H1 (cell line): ENCODE data around the gene SLC25A12. TPM values are rescaled to one million over a fixed set of nuclear protein-coding genes. Genes with fewer than 3 reads are reported as not detected.

Experiments
- CTCF ChIA-PET: fragments of 300-600 bp; sonication (Branson Sonifier 250); formaldehyde crosslinking; loops from one replicate; lab custom pipeline; 2021; ENCODE audit not compliant: partially characterized antibody; lab: Charles Lee
- POLR2A ChIA-PET: fragments of 300-600 bp; sonication (Branson Sonifier 250); formaldehyde crosslinking; loops from one replicate; lab custom pipeline; 2021; ENCODE audit warnings: inconsistent platforms; ENCODE audit not compliant: partially characterized antibody; lab: Charles Lee
- DNase-seq, 2 experiments: peaks; one replicate each; pipeline versions ENCODE4 v3.0.0 to v3.0.0-alpha.2; 2010 to 2022; ENCODE audit warnings: low spot score in 2 of 2, low read depth in 1 of 2, mixed read lengths in 1 of 2
- FAIRE-seq: peaks from 2 replicates; lab custom pipeline; 2011; peaks lifted over from hg19 to GRCh38; lab: Jason Lieb, UNC
- H2AFZ ChIP-seq: 2 replicates; pipeline ENCODE4 v1.8.1; 2012; ENCODE audit warnings: low read length, inconsistent platforms
- H2AK5ac ChIP-seq: 2 replicates; pipeline ENCODE4 v1.6.1; 2013; ENCODE audit warnings: low read depth, low read length
- H2BK120ac ChIP-seq: replicated peaks from 2 replicates; pipeline ENCODE3; 2013; ENCODE audit warnings: low read depth, low read length, inconsistent platforms
- H2BK12ac ChIP-seq: 2 replicates; pipeline ENCODE4 v1.6.1; 2013; ENCODE audit warnings: low read depth, low read length
- H2BK15ac ChIP-seq: 2 replicates; pipeline ENCODE4 v1.6.1; 2013; ENCODE audit warnings: low read length
- H2BK20ac ChIP-seq: 2 replicates; pipeline ENCODE4 v1.6.1; 2013; ENCODE audit warnings: low read length
- H2BK5ac ChIP-seq: 2 replicates; pipeline ENCODE4 v1.6.1; 2013; ENCODE audit warnings: low read depth, low read length
- H3K14ac ChIP-seq: 2 replicates; pipeline ENCODE4 v1.6.1; 2013; ENCODE audit warnings: inconsistent platforms; ENCODE audit not compliant: insufficient read length
- H3K18ac ChIP-seq: 2 replicates; pipeline ENCODE4 v1.6.1; 2013; ENCODE audit warnings: low read length; ENCODE audit errors: extremely low read depth
- H3K23ac ChIP-seq: 2 replicates; pipeline ENCODE4 v1.6.1; 2013; ENCODE audit warnings: inconsistent platforms; ENCODE audit not compliant: insufficient read length
- H3K23me2 ChIP-seq: 2 replicates; pipeline ENCODE4 v1.6.1; 2013; ENCODE audit warnings: low read depth, low read length
- H3K27ac ChIP-seq: 2 replicates; pipeline ENCODE4 v1.6.1; 2011; ENCODE audit warnings: low read depth, low read length, inconsistent platforms
- H3K27me3 ChIP-seq, 4 experiments: replicated peaks in 1 of 4; 1 replicate in 1 of 4; 2 replicates in 3 of 4; pipeline versions ENCODE4 v1.6.1 to v1.8.1; 2011 to 2013; ENCODE audit warnings: low read length in 3 of 4, mild to moderate bottlenecking in 3 of 4, inconsistent platforms in 2 of 4, mixed read lengths in 2 of 4, moderate library complexity in 1 of 4; ENCODE audit not compliant: control insufficient read depth in 3 of 4, insufficient read depth in 3 of 4; ENCODE audit errors: extremely low read depth in 1 of 4
- H3K36me3 ChIP-seq, 4 experiments: 2 replicates each; pipeline versions ENCODE4 v1.6.1 to v1.8.1; 2011 to 2013; ENCODE audit warnings: mild to moderate bottlenecking in 4 of 4, low read length in 3 of 4, moderate library complexity in 2 of 4, control low read depth in 1 of 4, inconsistent platforms in 1 of 4; ENCODE audit not compliant: insufficient read depth in 4 of 4, control insufficient read depth in 2 of 4
- H3K4ac ChIP-seq: replicated peaks from 2 replicates; pipeline ENCODE3; 2013; ENCODE audit warnings: low read length, low read depth, mixed read lengths, inconsistent platforms; ENCODE audit not compliant: insufficient read length
- H3K4me1 ChIP-seq, 4 experiments: replicated peaks in 1 of 4; 1 replicate in 1 of 4; 2 replicates in 3 of 4; pipeline versions ENCODE4 v1.6.1 to v1.8.1; 2011 to 2013; ENCODE audit warnings: low read length in 3 of 4, inconsistent platforms in 2 of 4, mixed read lengths in 1 of 4; ENCODE audit not compliant: insufficient read depth in 4 of 4, control insufficient read depth in 3 of 4
- H3K4me2 ChIP-seq, 2 experiments: 2 replicates each; pipeline versions ENCODE4 v1.6.1 to v1.8.1; 2011 to 2013; ENCODE audit warnings: low read depth in 2 of 2, low read length in 2 of 2, control low read depth in 1 of 2, inconsistent platforms in 1 of 2, mild to moderate bottlenecking in 1 of 2; ENCODE audit not compliant: insufficient read depth in 1 of 2
- H3K4me3 ChIP-seq, 4 experiments: fragments of 200-600, 300-600 bp in 1 of 4; sonication (generic), shearing (Covaris generic), sonication (Bioruptor Twin) in 1 of 4; 2 replicates each; pipeline versions ENCODE4 v1.5.1 to v1.8.1; 2011 to 2016; ENCODE audit warnings: low read length in 4 of 4, low read depth in 3 of 4, control low read depth in 2 of 4, inconsistent platforms in 2 of 4, mild to moderate bottlenecking in 2 of 4, mixed read lengths in 1 of 4, moderate library complexity in 1 of 4; ENCODE audit not compliant: insufficient read depth in 2 of 4; ENCODE audit errors: extremely low read depth in 1 of 4
- H3K56ac ChIP-seq: replicated peaks from 2 replicates; pipeline ENCODE3; 2013; ENCODE audit warnings: low read depth, mild to moderate bottlenecking, mixed read lengths, low read length, inconsistent platforms; ENCODE audit not compliant: insufficient read length
- H3K79me1 ChIP-seq: 2 replicates; pipeline ENCODE4 v1.6.1; 2013; ENCODE audit warnings: low read depth, low read length, control low read depth
- H3K79me2 ChIP-seq, 2 experiments: 2 replicates each; pipeline versions ENCODE4 v1.6.1 to v1.8.1; 2012 to 2013; ENCODE audit warnings: low read length in 2 of 2, mild to moderate bottlenecking in 2 of 2, inconsistent platforms in 1 of 2; ENCODE audit not compliant: insufficient read depth in 2 of 2, control insufficient read depth in 1 of 2
- H3K9ac ChIP-seq, 4 experiments: replicated peaks in 1 of 4; 1 replicate in 1 of 4; 2 replicates in 3 of 4; pipeline versions ENCODE4 v1.6.1 to v1.8.1; 2011 to 2013; ENCODE audit warnings: low read depth in 3 of 4, low read length in 3 of 4, control low read depth in 2 of 4, mild to moderate bottlenecking in 2 of 4, moderate library complexity in 2 of 4, inconsistent platforms in 1 of 4; ENCODE audit errors: extremely low read depth in 1 of 4
- H3K9me3 ChIP-seq, 2 experiments: 2 replicates each; pipeline versions ENCODE4 v1.6.1 to v1.8.1; 2012 to 2013; ENCODE audit warnings: mild to moderate bottlenecking in 2 of 2, moderate library complexity in 2 of 2, control low read depth in 1 of 2, inconsistent platforms in 1 of 2, low read depth in 1 of 2, low read length in 1 of 2, mixed read lengths in 1 of 2; ENCODE audit not compliant: insufficient read depth in 2 of 2
- H4K20me1 ChIP-seq, 2 experiments: replicated peaks in 1 of 2; 2 replicates each; pipeline versions ENCODE3 to v1.8.1; 2011 to 2013; ENCODE audit warnings: inconsistent platforms in 2 of 2, low read length in 2 of 2, mild to moderate bottlenecking in 1 of 2; ENCODE audit not compliant: insufficient read depth in 2 of 2, control insufficient read depth in 1 of 2
- H4K5ac ChIP-seq: 2 replicates; pipeline ENCODE4 v1.6.1; 2013; ENCODE audit warnings: low read length, low read depth, mixed read lengths, inconsistent platforms; ENCODE audit not compliant: insufficient read length
- H4K8ac ChIP-seq: 2 replicates; pipeline ENCODE4 v1.8.0; 2013; ENCODE audit warnings: mild to moderate bottlenecking, moderate library complexity, low read length, inconsistent platforms; ENCODE audit not compliant: insufficient read depth; ENCODE audit errors: extremely low read depth
- H4K91ac ChIP-seq: replicated peaks from 2 replicates; pipeline ENCODE3; 2013; ENCODE audit warnings: low read length, mixed read lengths, inconsistent platforms; ENCODE audit not compliant: insufficient read length
- CTBP2 ChIP-seq: IDR thresholded peaks from 2 replicates; pipeline ENCODE4 v1.7.0; 2011; ENCODE audit warnings: borderline replicate concordance, mild to moderate bottlenecking, moderate library complexity, mixed read lengths, low read length; ENCODE audit not compliant: insufficient read depth, insufficient read length
- EGR1 ChIP-seq: IDR thresholded peaks from 2 replicates; pipeline ENCODE4 v1.6.1; 2011; ENCODE audit warnings: low read depth, low read length, borderline replicate concordance
- HDAC2 ChIP-seq, 2 experiments: fragments of 300-600 bp in 1 of 2; sonication (generic) in 1 of 2; IDR thresholded peaks; 2 replicates each; pipeline ENCODE4 v1.6.1; 2011 to 2012; ENCODE audit warnings: low read depth in 2 of 2, low read length in 2 of 2, mild to moderate bottlenecking in 2 of 2, moderate library complexity in 2 of 2, borderline replicate concordance in 1 of 2, inconsistent platforms in 1 of 2
- KDM1A ChIP-seq: fragments of 200-600, 300-600 bp; sonication (generic); IDR thresholded peaks from 2 replicates; pipeline ENCODE4 v1.7.1; 2016; ENCODE audit warnings: mild to moderate bottlenecking, low read length, borderline replicate concordance
- POLR2AphosphoS5 ChIP-seq: IDR thresholded peaks from 2 replicates; pipeline ENCODE4 v1.6.1; 2011; ENCODE audit warnings: low read depth, low read length
- SIN3A ChIP-seq, 2 experiments: IDR thresholded peaks in 1 of 2; conservative IDR thresholded peaks in 1 of 2; 2 replicates each; pipeline ENCODE4 v1.6.1; 2011 to 2012; ENCODE audit warnings: low read length in 2 of 2, improper control_type of control experiment in 1 of 2, low read depth in 1 of 2, mild to moderate bottlenecking in 1 of 2
- TCF12 ChIP-seq: IDR thresholded peaks from 2 replicates; pipeline ENCODE4 v1.6.1; 2011; ENCODE audit warnings: low read depth, mild to moderate bottlenecking, low read length
- YY1 ChIP-seq: IDR thresholded peaks from 2 replicates; pipeline ENCODE4 v1.6.1; 2011; ENCODE audit warnings: low read depth, mild to moderate bottlenecking, low read length
- WGBS, 2 experiments: shearing (Covaris generic) in 1 of 2; methylation state at CpG; one replicate each; pipeline versions ENCODE4 v1.1.6 to v1.1.7; 2013 to 2015; ENCODE audit warnings: low lambda C conversion rate in 2 of 2, mixed read lengths in 2 of 2, inconsistent platforms in 1 of 2, low coverage in 1 of 2, missing lambda C conversion rate in 1 of 2; ENCODE audit not compliant: insufficient replicate concordance in 2 of 2, insufficient coverage in 1 of 2, insufficient read length in 1 of 2; ENCODE audit errors: extremely low coverage in 1 of 2, missing lambda C conversion rate in 1 of 2; 5-methylcytosine and 5-hydroxymethylcytosine counted together
- polyA plus RNA-seq, 7 experiments: library from polyadenylated mRNA; depleted of rRNA in 3 of 7; stranded (reverse) in 5 of 7; unstranded in 2 of 7; fragments of >200 nt in 5 of 7; fragments of 200-250 nt in 2 of 7; gene quantifications; 1 replicate in 5 of 7; 2 replicates in 1 of 7; 4 replicates in 1 of 7; pipeline versions ENCODE4 v1.2.1 to v1.2.3, GENCODE V29; 2011 to 2013; ENCODE audit warnings: missing spikeins in 2 of 7, mixed read lengths in 2 of 7
- total RNA-seq: library from RNA; stranded (reverse); fragmentation: NEBNext Ultra II Directional; extraction: Animal tissue kit (Norgen Biotek cat#: 25700); gene quantifications from 2 replicates; pipeline ENCODE4 v1.2.1, GENCODE V29; 2021
- TF ChIP-seq, protein P1 (sequence below): IDR thresholded peaks from 2 replicates; pipeline ENCODE4 v1.6.1; 2012; ENCODE audit warnings: low read length, inconsistent platforms

The SLC25A12 gene
- total and polyA plus RNA-seq, 2 of the 8 experiments (the other 6 are each of a cell fraction or from before 2014, with no cell fraction given) = 7.7 to 10.2 TPM

DNA sequence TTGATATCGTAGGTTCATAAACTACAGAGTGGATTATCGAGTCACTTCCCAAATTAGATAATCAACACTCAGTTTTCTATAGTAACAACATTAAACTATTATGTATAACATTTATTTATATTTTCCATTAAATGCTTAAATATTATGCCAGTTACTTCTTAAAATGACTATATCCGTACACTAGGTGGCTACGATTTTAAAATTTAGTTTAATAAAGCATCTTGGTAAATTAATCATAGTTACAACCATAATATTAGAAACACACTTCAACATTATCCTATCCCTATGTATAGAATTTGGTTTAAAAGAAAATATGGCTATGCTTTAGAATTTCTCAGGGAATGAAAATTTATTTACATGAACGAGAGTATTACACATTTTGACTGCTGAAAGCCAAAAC lies 80.3 kb downstream of the SLC25A12 start:
- Histone ChIP-seq H3K4ac (no peak overlapping the region), H3K14ac (no peak overlapping the region), H3K23me2 (no peaks in the 10 kb centered on the region), H2AFZ (no peak overlapping the region), H2BK15ac (no peak overlapping the region), H4K5ac (no peak overlapping the region), H3K4me3 (no peak overlapping the region), H4K8ac (no peak overlapping the region), H3K18ac (no peak overlapping the region), H3K9me3 (no peaks in the 10 kb centered on the region), H3K56ac (no peak overlapping the region), H3K27me3 (no peaks in the 10 kb centered on the region), H3K9ac (no peak overlapping the region), H2AK5ac (no peak overlapping the region), H2BK120ac (no peak overlapping the region), H3K79me1 (no peaks in the 10 kb centered on the region), H3K4me1 (no peaks in the 10 kb centered on the region), H3K27ac (no peak overlapping the region), H3K36me3 (no peaks in the 10 kb centered on the region), H4K91ac (no peak overlapping the region), H3K23ac (no peak overlapping the region), H3K79me2 (no peaks in the 10 kb centered on the region), H3K4me2 (no peak overlapping the region), H2BK12ac (no peak overlapping the region), H2BK5ac (no peak overlapping the region), H2BK20ac (no peak overlapping the region), H4K20me1 (no peaks in the 10 kb centered on the region)
- DNase-seq (no peak), FAIRE-seq (no peak)
- 88% methylated on average over 5 of the region's 5 CpGs; no CpG with 5 or more reads in 1 of the 2 experiments for WGBS, 2 experiments
- TF ChIP-seq CTBP2 (no peak), KDM1A (no peak), TCF12 (no peak), HDAC2 (IDR thresholded peaks at IDR 0.05; ENCODE audit: borderline replicate concordance in 1 of 2, low read depth in 2 of 2, low read length in 2 of 2) (no peak), EGR1 (no peak), POLR2AphosphoS5 (no peak), SIN3A (conservative IDR thresholded peaks at IDR 0.05 in 1 of 2, IDR thresholded peaks at IDR 0.05 in 1 of 2; ENCODE audit: low read depth in 1 of 2, low read length in 2 of 2) (no peak), YY1 (no peak)
- TF ChIP-seq, protein P1, sequence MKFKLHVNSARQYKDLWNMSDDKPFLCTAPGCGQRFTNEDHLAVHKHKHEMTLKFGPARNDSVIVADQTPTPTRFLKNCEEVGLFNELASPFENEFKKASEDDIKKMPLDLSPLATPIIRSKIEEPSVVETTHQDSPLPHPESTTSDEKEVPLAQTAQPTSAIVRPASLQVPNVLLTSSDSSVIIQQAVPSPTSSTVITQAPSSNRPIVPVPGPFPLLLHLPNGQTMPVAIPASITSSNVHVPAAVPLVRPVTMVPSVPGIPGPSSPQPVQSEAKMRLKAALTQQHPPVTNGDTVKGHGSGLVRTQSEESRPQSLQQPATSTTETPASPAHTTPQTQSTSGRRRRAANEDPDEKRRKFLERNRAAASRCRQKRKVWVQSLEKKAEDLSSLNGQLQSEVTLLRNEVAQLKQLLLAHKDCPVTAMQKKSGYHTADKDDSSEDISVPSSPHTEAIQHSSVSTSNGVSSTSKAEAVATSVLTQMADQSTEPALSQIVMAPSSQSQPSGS = no peak
- CTCF ChIA-PET = interaction anchor here (0.6 to 1.5 kb wide), 3 partner anchors 9 to 223 kb away, joined by 3 to 6 read pairs (median 3); no protein-coding TSS in a partner anchor
- POLR2A ChIA-PET = interaction anchor here (0.6 kb wide), 1 partner anchor 497 kb away, joined by 3 read pairs; no protein-coding TSS in a partner anchor
